HG03060 (cell line): ENCODE results near the gene SLX4.
"Not testable (repeated sequence)": the region's sequence is repeated elsewhere in the genome, so short reads cannot be mapped to it uniquely, and the experiment has no call there.

Source experiments
- ATAC-seq: cut with Tn5 transposase; IDR thresholded peaks from one replicate; pipeline ENCODE4 v1.9.1; 2021; ENCODE audit warnings: low read depth, moderate number of reproducible peaks; ENCODE audit not compliant: unreplicated experiment

SLX4 gene

DNA sequence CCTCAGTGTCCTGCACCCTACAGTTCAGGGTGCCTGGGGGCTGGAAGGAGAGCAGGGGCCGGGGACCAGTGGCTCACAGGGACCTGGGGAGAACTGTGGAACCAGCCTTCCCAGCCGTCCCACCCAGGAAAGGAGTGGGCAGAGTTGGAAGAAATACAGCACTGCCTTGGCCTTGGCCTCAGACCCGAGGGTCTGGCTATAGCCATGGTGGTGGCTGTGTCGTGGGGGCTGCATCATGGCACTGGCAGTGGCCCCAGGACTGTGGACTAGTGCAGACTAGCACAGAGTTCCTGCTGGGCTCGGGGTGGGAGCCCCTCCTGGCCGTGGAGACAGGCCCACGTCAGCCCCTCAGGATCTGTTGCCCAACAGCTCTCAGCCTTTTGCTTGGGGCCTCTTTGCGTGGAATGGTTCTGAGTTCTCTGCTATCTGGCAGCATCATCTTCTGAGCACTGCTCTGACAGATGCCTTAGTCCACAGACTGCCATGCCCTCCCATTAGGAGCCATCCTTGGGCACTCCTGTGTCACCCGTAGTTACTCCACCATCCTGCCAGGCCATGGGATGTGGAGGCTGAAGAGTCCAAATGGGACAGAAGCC, 30.5 kb upstream of the SLX4 start:
- no peak for ATAC-seq

- ATAC-seq: no peak
Observed at GRCh38 chr16:3640632-3641501, 29.5 kb upstream of the SLX4 start.

DNA sequence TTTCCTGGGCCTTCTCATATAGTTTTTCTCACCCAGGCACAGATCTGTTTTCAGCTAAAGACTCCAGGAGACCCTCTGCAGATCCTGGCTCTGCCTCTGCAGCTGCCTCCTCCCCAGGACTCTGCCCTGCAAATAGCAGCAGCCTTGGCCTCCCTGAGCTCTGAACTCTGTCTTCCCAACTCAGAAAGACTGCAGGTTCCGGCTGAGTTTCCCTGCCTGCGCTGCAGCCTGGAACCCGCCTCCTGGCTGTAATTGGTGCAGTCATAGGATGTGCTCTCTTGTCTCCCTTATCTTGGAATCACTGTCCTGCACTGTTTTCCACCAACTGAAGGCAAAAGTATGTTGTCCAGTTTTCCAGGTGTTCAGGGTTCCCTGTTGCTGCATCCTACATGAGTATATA, 28.8 kb upstream of the SLX4 start:
- no peak for ATAC-seq

DNA sequence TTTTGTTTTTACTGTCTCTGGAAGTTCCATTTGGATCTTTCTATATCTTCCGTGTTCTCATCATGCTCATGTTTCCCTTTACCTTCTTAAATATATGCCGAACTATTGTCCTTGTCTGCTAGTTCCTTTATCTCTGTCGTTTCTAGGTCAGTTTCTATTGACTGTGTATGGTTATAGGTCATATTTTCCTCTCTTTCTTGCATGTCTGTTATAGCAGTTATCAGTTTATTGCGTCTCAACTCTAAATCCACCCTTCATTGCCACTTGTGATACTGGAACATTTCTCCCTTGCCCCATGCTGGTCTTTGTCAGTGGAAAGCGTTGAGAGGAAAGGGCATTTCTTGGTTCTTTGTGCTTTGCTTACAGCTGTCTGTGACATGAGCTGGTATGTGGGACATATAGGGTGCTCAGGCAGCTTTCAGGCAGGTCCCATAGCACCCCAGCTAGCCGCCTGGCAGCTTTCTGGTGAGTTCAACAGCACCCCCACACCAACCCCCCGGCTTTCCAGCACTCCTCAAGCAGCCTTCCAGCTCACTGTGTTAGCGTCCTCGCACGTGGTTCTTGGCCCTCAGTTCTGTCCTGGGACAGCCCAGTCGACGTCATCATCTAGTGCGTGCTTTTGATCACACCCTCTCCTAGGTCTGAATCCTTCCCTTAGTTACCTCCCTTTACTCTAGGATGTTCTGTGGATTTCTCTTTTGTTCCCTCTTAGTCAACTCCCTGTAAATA, 27.7 kb upstream of the SLX4 start:
- ATAC-seq: no peak

DNA sequence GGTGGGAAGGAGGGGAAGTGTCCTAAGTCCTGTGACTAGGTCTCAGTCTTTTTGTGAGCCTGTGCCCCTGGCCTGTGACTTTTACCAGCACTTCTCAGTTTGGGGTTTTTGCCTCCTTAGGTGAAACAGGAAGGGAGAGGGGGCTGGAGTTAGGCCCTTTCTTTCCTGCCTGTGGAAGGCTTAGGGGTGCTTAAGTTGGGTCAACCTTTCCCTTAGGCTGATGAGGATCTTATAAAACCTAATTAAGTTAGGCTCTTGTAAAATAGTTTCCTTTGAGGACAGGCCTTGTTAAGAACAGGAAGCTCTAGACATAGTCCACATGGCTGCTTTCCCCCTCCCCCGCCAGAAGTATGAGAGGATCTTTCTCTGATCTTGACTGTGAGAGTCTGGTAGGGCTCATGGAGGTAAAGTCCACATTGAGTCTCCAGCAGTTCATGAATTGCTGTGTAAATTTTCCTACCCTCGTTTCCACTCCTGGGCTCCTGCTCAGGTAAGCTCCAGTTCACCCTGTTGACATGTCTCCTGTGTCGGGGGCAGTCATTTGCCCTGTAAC, 26.0 kb upstream of the SLX4 start:
- no peak for ATAC-seq

DNA sequence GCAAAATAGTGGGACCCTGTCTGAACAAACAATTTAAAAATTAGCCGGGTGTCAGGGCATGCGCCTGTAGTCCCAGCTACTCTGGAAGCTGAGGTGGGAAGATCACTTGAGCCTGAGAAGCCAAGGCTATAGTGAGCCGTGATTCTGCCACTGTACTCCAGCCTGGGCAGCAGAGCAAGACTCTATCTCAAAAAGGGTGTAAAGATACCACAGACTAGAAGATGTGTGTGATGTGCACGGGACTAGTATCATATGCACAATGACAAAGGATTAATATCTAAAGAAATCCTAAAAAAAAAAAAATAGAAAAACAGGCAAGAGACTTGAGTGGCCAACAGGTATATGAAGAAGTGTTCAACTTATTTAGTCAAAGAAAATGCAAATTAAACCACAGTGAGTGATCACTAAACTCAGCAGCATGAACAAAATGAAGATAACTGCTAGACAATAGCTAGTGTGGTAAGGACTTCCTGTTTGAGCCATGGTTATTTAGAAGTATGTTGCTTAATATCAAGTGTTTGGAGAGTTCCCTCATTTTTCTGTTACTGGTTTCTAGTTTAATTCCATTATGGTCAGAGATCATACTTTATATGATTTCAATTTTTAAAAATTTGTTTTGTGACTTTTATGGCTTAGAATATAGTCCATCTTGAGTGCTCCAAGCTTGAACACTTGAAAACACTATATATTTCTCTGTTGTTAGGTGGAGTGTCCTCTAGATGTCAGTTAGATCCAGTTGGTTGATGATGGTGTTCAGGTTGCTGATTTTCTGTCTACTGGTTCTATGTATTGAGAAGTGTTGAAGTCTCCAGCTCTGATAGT, 14.7 kb upstream of the SLX4 start:
- peak; percentile 40 for ATAC-seq

DNA sequence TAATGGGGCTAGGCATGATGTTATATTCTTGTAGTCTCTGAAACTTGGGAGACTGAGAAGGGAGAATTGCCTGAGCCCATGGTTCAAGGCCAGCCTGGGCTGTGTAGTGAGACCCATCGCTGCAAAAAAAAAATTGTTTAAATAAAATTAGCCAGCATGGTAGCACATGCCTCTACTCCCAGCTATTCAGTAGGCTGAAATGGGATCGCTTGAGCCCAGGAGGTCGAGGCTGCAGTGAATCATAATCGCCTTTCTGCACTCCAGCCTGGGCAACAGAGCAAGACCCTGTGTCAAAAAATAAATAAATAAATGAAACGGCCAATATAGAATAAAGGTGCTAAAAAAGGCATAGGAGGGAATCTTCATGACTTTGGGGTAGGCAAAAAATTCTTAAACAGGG, 13.9 kb upstream of the SLX4 start:
- ATAC-seq: no peak

DNA sequence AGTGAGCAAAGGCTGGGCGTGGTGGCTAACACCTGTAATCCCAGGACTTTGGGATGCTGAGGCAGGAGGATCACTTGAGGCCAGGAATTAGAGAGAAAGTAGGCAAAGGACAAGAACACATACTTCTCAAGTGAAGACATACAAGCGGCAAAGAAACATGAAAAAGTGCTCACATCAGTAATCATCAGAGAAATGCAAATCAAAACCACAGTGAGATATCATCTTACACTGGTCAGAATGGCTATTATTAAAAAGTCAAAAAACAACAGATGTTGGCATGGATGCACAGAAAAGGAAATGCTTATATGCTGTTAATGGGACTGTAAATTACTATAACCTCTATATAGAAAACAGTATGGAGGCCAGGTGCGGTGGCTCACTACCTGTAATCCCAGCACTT, 12.2 kb upstream of the SLX4 start:
- no peak for ATAC-seq

DNA sequence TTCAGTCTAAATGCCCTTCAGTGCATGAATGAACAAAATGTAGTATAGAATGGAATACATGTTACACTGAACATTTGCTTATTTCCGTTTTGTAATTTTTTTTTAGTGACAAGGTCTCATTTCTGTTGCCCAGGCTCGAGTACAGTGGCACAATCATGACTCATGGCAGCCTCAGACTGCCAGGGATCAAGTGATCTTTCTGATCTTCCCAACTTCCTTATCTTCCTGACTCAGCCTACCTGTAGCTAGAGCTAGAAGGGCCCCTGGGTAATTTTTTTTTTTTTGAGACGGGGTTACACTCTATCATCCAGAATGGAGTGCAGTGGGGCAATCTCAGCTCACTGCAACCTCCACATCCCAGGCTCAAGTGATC, 7.3 kb upstream of the SLX4 start:
- no peak for ATAC-seq

DNA sequence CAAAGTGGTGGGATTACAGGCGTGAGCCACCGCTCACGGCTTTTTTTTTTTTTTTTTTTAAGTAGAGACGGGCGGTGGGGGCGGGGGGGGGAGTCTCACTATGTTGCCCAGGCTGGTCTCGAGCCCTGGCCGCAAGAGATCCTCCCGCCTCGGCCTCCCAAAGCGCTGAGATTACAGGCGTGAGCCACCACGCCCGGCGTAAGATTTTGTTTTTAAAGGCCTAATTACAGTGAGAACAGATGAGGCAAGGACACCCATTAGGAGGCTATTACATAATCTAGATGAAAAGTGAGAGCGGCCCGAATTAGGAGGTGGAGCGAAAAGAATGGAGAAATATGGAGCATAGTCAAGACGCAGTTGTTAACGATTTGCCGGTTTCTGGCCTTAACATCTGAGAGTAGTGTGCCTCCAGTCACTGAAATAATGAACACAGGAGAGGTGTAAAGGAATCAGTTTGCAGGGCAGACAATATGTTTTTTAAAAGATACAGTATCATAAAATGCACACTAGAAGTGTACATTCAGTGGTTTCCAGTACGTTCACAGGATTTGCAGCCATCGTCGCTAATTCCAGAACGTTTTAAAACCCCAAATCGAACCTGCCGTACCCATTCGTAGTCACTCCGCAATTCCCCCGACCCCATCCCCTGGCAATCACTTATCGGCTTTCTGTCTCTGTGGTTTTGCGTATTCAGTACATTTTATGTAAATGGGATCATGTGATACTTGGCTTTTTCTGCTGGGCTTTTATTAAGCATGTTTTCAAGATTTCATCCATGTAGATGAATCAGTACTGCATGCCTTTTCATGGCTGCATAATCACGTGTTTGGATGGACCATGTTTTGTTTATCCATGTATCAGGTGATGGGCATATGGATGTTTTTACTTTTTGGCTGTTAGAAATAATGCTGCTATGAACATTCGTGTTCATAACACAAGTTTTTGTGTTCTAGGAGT, 1.4 kb upstream of the SLX4 start:
- no peak for ATAC-seq

GRCh38 chr16:3610698-3611145, 684 bp downstream of the SLX4 start:
- ATAC-seq: no peak

DNA sequence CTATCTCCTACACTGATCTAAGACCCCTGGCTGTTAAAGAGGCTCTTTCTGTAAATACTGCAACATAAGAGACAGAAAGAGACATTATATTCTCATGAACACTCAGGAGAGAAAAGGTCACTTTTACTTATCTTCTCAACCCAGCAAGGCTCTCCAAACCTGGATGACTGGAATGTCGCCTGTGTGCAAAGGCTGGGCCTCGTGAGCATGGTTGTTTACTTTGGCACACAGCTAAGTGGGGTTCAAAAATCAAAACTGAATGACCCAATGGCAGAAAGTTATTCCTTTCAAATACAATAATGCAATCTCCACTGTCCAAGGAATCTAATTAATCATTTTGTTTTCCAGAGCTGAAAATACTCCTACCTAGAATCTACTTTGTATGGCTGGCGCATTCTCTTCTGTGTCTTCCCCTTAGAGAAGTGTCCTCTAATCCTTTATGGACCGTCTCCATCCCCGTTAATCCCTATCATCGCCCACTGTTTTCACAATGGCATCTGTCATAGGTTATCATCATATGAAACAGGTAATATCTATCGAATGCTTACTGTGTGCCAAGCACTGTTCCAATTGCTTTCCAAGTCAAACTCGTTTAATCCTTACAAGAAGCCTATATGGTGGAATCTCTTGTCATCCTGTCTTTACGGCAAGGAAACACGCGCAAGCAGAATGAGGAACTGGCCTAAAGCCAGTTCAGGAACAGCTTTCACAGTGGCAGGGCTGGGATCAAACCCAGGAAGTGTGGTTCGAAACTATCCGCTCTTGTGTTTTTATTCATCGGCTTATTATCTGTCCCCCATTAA, 1.3 kb downstream of the SLX4 start:
- ATAC-seq: no peak

- not testable (repeated sequence) for ATAC-seq
Observed at GRCh38 chr16:3608976-3609375, 2.4 kb downstream of the SLX4 start.

DNA sequence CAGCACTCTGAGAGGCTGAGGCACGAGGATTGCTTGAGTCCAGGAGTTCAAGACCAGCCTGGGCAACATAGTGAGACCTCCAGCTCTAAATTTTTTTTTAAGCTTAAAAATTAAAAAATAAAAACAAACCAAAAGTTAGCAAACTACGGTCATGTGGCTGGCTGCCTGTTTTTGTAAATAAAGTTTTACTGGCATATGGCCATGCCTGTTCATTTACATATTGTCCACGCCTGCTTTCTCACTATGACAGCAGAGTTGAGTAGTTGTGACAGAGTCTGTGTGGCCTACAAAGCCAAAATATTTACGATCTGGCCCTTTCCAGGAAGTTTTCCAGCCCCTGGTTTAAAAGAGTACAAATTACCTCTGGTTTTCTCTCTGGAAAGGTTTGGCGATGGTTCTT, 3.3 kb downstream of the SLX4 start:
- ATAC-seq: no peak

DNA sequence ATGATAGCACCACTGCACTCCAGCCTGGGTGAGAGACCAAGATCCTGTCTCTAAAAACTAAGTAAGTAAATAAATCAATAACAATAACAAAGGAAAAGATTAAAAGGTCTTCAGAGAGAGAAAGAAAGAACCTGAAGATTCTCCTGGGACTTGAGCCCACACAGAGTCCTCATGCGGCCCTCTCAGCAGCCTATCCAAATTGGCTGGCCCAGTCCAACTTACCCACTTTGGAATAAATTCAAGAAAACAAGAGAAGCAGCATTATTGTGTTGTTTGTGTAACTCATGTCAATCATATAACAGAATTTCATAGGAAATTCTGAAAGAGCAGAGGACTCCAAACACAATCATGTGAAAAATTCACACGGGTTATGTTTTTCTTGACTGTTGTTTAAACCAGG, 3.8 kb downstream of the SLX4 start:
- ATAC-seq: no peak

GRCh38 chr16:3607161-3607560, 4.2 kb downstream of the SLX4 start:
- no peak for ATAC-seq

- no peak for ATAC-seq
Observed at GRCh38 chr16:3606441-3606840, 5.0 kb downstream of the SLX4 start.

- no peak for ATAC-seq
Observed at GRCh38 chr16:3602320-3602653, 9.1 kb downstream of the SLX4 start.
